ENCODE measurements around the gene MYRIP.

GRCh38 chr3:40191251-40191650, 381.8 kb downstream of the MYRIP start:
- TF ChIP-seq CTCF (IDR thresholded peaks at IDR 0.05; ENCODE audit: low read depth, low read length, missing input control) (no peak), RXRA (IDR thresholded peaks at IDR 0.05) (no peak), YY1 (IDR thresholded peaks at IDR 0.05) (no peak), SP1 (IDR thresholded peaks at IDR 0.05) (no peak), GABPA (IDR thresholded peaks at IDR 0.05 in 1 of 2, conservative IDR thresholded peaks at IDR 0.05 in 1 of 2) (no peak), JUND (IDR thresholded peaks at IDR 0.05) (no peak), EGR1 (IDR thresholded peaks at IDR 0.05; ENCODE audit: low read depth in 2 of 2) (no peak), NR2F2 (IDR thresholded peaks at IDR 0.05) (no peak)

All from liver (tissue), 3 donors.